Activated T-helper 17 cell treated with anti-CD3 and anti-CD28 coated beads, Interleukin-2, amount 50 U/mL, for 72 hours (primary cell): Measurements from ENCODE around the gene FAM53B. TPM values are rescaled to one million over a fixed set of nuclear protein-coding genes. Genes with fewer than 3 reads are reported as not detected.

Experiments
- ATAC-seq: fragments of 150-1000 bp; cut with Tn5 transposase; replicated peaks from 2 replicates; pipeline ENCODE4 v1.10.0; 2021; ENCODE audit warnings: mild to moderate bottlenecking, moderate library complexity
- H3K27ac Mint-ChIP-seq: one replicate; pipeline ENCODE4 v1.8.0; 2022; ENCODE audit warnings: mixed read lengths
- H3K27me3 Mint-ChIP-seq: one replicate; pipeline ENCODE4 v1.8.0; 2022; ENCODE audit warnings: mixed read lengths
- H3K36me3 Mint-ChIP-seq: one replicate; pipeline ENCODE4 v1.8.0; 2022; ENCODE audit warnings: low read depth, mild to moderate bottlenecking, mixed read lengths
- H3K4me1 Mint-ChIP-seq: one replicate; pipeline ENCODE4 v1.8.0; 2022; ENCODE audit warnings: mixed read lengths
- H3K4me3 Mint-ChIP-seq: one replicate; pipeline ENCODE4 v1.8.0; 2022; ENCODE audit warnings: mild to moderate bottlenecking, mixed read lengths
- H3K9me3 Mint-ChIP-seq: one replicate; pipeline ENCODE4 v1.8.0; 2022; ENCODE audit warnings: mixed read lengths
- total RNA-seq, 2 donors: library from RNA; stranded (reverse); gene quantifications; one replicate each; pipeline ENCODE4 v1.2.3, GENCODE V29; 2022

The FAM53B gene
- total RNA-seq, 2 donors from 2014 or later, result 21.7 to 36.8 TPM

GRCh38 chr10:124693801-124694416 lies 50.3 kb downstream of the FAM53B start:
- no peaks in the 10 kb centered on the region for H3K27me3 Mint-ChIP-seq
- peak overlapping the region; percentile 76 for H3K27ac Mint-ChIP-seq
- peak; percentile 34 for ATAC-seq
- peaks cover 80% of the 10 kb centered on the region for H3K36me3 Mint-ChIP-seq
- H3K4me3 Mint-ChIP-seq, result peak overlapping the region; percentile 91
- H3K9me3 Mint-ChIP-seq, result no peaks in the 10 kb centered on the region
- peaks cover 74% of the 10 kb centered on the region for H3K4me1 Mint-ChIP-seq

- no peaks in the 10 kb centered on the region for H3K9me3 Mint-ChIP-seq
- peak overlapping the region; percentile 91 for H3K4me3 Mint-ChIP-seq
- peak overlapping the region; percentile 76 for H3K27ac Mint-ChIP-seq
- no peak for ATAC-seq
- H3K4me1 Mint-ChIP-seq, result peaks cover 74% of the 10 kb centered on the region
- H3K27me3 Mint-ChIP-seq, result no peaks in the 10 kb centered on the region
- peaks cover 80% of the 10 kb centered on the region for H3K36me3 Mint-ChIP-seq
Observed at GRCh38 chr10:124693396-124693795, 50.8 kb downstream of the FAM53B start.

GRCh38 chr10:124692100-124692446 lies 52.1 kb downstream of the FAM53B start:
- peaks cover 81% of the 10 kb centered on the region for H3K36me3 Mint-ChIP-seq
- H3K4me1 Mint-ChIP-seq, result peaks cover 70% of the 10 kb centered on the region
- H3K27ac Mint-ChIP-seq, result peak overlapping the region; percentile 86
- no peak overlapping the region for H3K4me3 Mint-ChIP-seq
- no peak for ATAC-seq
- no peaks in the 10 kb centered on the region for H3K27me3 Mint-ChIP-seq
- no peaks in the 10 kb centered on the region for H3K9me3 Mint-ChIP-seq

- Mint-ChIP-seq H3K27ac (peak overlapping the region; percentile 96), H3K9me3 (no peaks in the 10 kb centered on the region), H3K4me3 (peak overlapping the region; percentile 28), H3K36me3 (peaks cover 81% of the 10 kb centered on the region), H3K27me3 (no peaks in the 10 kb centered on the region), H3K4me1 (peaks cover 67% of the 10 kb centered on the region)
- no peak for ATAC-seq
Observed at GRCh38 chr10:124691421-124692099, 52.6 kb downstream of the FAM53B start.

- H3K27ac Mint-ChIP-seq, result peak overlapping the region; percentile 96
- no peaks in the 10 kb centered on the region for H3K9me3 Mint-ChIP-seq
- H3K36me3 Mint-ChIP-seq, result peaks cover 81% of the 10 kb centered on the region
- peaks cover 67% of the 10 kb centered on the region for H3K4me1 Mint-ChIP-seq
- no peak for ATAC-seq
- peak overlapping the region; percentile 25 for H3K4me3 Mint-ChIP-seq
- H3K27me3 Mint-ChIP-seq, result no peaks in the 10 kb centered on the region
Observed at GRCh38 chr10:124691002-124691401, 53.2 kb downstream of the FAM53B start.

GRCh38 chr10:124689911-124690498 lies 54.2 kb downstream of the FAM53B start:
- Mint-ChIP-seq H3K27me3 (no peaks in the 10 kb centered on the region), H3K27ac (peak overlapping the region; percentile 96), H3K4me3 (peak overlapping the region; percentile 84), H3K9me3 (no peaks in the 10 kb centered on the region), H3K36me3 (peaks cover 81% of the 10 kb centered on the region), H3K4me1 (peaks cover 63% of the 10 kb centered on the region)
- ATAC-seq, result peak; percentile 43

GRCh38 chr10:124688889-124689670 lies 55.1 kb downstream of the FAM53B start:
- ATAC-seq, result peak; percentile 91
- Mint-ChIP-seq H3K27me3 (no peaks in the 10 kb centered on the region), H3K9me3 (no peaks in the 10 kb centered on the region), H3K36me3 (peaks cover 80% of the 10 kb centered on the region), H3K4me3 (peak overlapping the region; percentile 84), H3K27ac (peak overlapping the region; percentile 96), H3K4me1 (peaks cover 63% of the 10 kb centered on the region)

GRCh38 chr10:124688386-124688785 lies 55.8 kb downstream of the FAM53B start:
- Mint-ChIP-seq H3K9me3 (no peaks in the 10 kb centered on the region), H3K36me3 (peaks cover 80% of the 10 kb centered on the region), H3K27ac (peak overlapping the region; percentile 96), H3K4me1 (peaks cover 62% of the 10 kb centered on the region), H3K4me3 (peak overlapping the region; percentile 84), H3K27me3 (no peaks in the 10 kb centered on the region)
- ATAC-seq, result peak; percentile 67

GRCh38 chr10:124686707-124687376 lies 57.3 kb downstream of the FAM53B start:
- H3K36me3 Mint-ChIP-seq, result peaks cover 77% of the 10 kb centered on the region

GRCh38 chr10:124685261-124685660 lies 58.9 kb downstream of the FAM53B start:
- Mint-ChIP-seq H3K4me3 (peak overlapping the region; percentile 1), H3K9me3 (no peaks in the 10 kb centered on the region), H3K27me3 (no peaks in the 10 kb centered on the region), H3K36me3 (peaks cover 85% of the 10 kb centered on the region), H3K4me1 (peaks cover 62% of the 10 kb centered on the region), H3K27ac (no peak overlapping the region)
- ATAC-seq, result no peak

More at GRCh38 chr10:124686707-124687376, 57.3 kb downstream of the FAM53B start:
- Mint-ChIP-seq H3K4me1 (peaks cover 66% of the 10 kb centered on the region), H3K27ac (no peak overlapping the region), H3K27me3 (no peaks in the 10 kb centered on the region), H3K4me3 (no peak overlapping the region), H3K9me3 (no peaks in the 10 kb centered on the region)
- no peak for ATAC-seq

GRCh38 chr10:124683814-124684213 lies 60.4 kb downstream of the FAM53B start:
- no peak for ATAC-seq
- peaks cover 83% of the 10 kb centered on the region for H3K36me3 Mint-ChIP-seq
- no peaks in the 10 kb centered on the region for H3K9me3 Mint-ChIP-seq
- no peaks in the 10 kb centered on the region for H3K27me3 Mint-ChIP-seq
- H3K4me3 Mint-ChIP-seq, result peak overlapping the region; percentile 8
- peaks cover 56% of the 10 kb centered on the region for H3K4me1 Mint-ChIP-seq
- peak overlapping the region; percentile 50 for H3K27ac Mint-ChIP-seq

GRCh38 chr10:124681626-124682552 lies 62.3 kb downstream of the FAM53B start:
- no peak for ATAC-seq
- H3K4me1 Mint-ChIP-seq, result peaks cover 62% of the 10 kb centered on the region
- peaks cover 87% of the 10 kb centered on the region for H3K36me3 Mint-ChIP-seq
- no peaks in the 10 kb centered on the region for H3K27me3 Mint-ChIP-seq
- H3K4me3 Mint-ChIP-seq, result no peak overlapping the region
- no peak overlapping the region for H3K27ac Mint-ChIP-seq
- no peaks in the 10 kb centered on the region for H3K9me3 Mint-ChIP-seq

- ATAC-seq, result no peak
- Mint-ChIP-seq H3K27ac (no peak overlapping the region), H3K27me3 (no peaks in the 10 kb centered on the region), H3K4me1 (peaks cover 62% of the 10 kb centered on the region), H3K4me3 (no peak overlapping the region), H3K9me3 (no peaks in the 10 kb centered on the region), H3K36me3 (peaks cover 87% of the 10 kb centered on the region)
Observed at GRCh38 chr10:124681091-124681490, 63.1 kb downstream of the FAM53B start.
